GM21717 (cell line): ENCODE results near the gene HTR7.
"Not testable (repeated sequence)": the region's sequence is repeated elsewhere in the genome, so short reads cannot be mapped to it uniquely, and the experiment has no call there.

Experiments used
- ATAC-seq: cut with Tn5 transposase; IDR thresholded peaks from one replicate; pipeline ENCODE4 v1.9.1; 2021; ENCODE audit warnings: mild to moderate bottlenecking, moderate library complexity; ENCODE audit not compliant: unreplicated experiment

Gene HTR7

DNA sequence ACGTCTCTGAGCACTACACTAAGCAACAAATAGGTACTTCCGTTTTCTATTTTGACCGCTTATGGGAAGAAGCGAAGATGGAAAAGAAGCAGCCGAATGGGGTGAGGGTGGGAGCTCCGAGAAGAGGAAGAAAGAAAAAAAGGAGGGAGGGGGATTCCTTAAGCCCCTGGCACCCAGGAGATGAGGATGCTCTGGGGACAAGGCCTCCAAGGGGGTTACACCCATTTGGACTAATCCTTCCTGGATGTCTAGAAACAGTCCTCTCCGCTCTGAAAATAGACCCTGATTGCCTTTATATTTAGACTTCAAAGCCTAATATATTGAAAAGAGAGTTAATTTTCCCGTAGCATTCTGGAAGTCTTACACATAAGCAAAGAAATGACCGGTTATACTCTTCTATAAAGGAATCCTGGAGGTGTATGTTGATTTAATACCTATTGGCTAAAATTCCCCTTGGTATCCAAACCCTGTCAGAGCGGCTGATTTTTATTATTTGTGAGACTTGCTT, 676 bp upstream of the HTR7 start:
- no peak for ATAC-seq

GRCh38 chr10:90856964-90857634, 740 bp downstream of the HTR7 start:
- ATAC-seq: no peak

DNA sequence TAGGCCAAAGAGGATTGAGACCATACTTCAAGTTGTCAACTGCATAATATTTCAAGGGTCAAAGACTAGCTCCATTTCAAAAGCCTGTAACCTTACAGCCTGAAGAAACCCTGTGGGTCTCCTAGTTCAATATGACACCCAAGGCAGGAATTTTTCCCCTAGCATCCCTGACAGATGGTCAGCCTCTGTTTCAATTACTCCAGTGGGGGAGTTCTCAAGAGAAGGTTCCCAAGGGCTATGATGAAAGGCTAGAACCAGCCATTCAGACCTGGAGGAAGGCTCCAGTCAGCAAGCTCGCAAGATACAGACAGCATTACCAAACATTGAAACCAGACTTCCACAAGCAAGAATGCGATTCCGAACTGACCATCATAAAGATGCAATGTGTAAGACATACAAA, 1.6 kb downstream of the HTR7 start:
- no peak for ATAC-seq

GRCh38 chr10:90855126-90855525, 2.7 kb downstream of the HTR7 start:
- ATAC-seq: no peak

GRCh38 chr10:90849956-90850749, 7.7 kb downstream of the HTR7 start:
- no peak for ATAC-seq

DNA sequence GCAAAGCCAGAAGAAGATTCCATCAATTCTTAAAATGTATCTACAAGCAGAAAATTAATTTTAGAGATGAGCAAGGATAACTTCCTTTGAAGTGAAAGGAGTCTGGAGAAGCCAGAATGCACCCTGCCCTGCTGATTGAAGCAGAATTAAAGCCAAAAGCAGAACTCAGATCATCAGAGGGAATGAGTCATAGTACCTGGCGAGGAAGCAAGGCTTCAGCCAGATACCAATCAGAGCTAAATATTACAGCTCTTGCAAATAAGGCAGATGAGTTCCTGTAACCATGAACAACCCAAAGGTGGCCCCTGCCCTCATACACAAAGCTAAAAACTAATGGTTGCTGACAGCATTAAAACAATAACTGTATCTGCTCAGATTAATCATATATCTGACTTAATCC, 10.4 kb downstream of the HTR7 start:
- ATAC-seq: no peak

GRCh38 chr10:90846746-90847145, 11.1 kb downstream of the HTR7 start:
- ATAC-seq: no peak

- no peak for ATAC-seq
Measured at GRCh38 chr10:90845726-90846125, 12.1 kb downstream of the HTR7 start.

DNA sequence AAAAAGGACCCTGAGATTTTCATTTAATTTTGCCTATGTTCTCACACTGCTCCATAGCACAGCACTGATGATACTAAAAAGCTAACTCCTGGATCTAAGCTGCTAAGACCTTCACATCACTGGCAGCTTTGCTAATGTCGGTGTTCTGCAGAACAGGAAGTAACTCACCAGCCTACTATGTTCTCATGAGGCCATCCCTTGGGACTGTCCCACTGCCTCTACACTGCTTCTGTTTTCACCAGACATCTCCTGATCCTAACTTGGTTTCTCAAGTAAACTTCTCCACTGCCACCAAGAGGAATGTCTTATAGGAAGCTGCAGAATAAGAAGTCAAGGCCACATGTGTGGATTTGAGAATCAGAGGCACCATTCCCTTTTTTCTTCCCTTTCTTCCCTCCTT, 15.1 kb downstream of the HTR7 start:
- ATAC-seq: no peak

DNA sequence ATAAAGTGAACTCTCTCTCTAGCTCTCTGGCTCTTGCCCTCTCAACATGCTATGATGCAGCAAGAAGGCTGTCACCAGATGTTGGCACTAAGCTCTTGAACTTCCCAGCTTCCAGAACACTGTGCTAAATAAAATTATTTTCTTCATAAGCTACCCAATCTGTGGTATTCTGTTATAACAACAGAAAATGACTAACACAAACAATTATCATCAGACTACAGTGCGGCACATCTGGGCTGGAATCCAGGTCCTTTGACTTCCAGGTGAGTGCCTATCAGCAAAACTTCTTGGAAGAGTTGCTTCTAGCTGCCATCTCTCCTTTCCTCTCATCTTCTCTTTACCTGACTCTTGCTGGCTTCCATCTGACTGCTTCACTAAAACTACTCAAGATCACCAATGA, 20.4 kb downstream of the HTR7 start:
- ATAC-seq: no peak

DNA sequence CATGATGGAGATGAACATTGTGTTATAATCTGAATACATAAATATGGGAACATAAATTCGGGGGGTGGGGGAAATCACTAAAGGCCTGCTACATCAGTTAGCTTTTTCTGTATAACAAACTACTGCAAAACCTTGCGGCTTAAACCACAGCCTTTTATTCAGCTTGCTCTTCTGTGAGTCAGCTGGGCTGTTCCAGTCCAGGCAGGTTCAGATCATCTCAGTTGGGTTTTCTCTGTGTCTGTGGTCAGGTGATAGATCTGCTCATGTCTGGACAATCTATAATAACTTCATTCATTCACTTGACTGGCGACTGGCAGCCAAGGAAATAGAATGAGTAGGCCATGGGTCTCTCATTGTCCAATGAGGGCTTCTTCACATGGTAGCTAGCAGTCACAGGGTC, 23.5 kb downstream of the HTR7 start:
- ATAC-seq: no peak

GRCh38 chr10:90832111-90832510, 25.7 kb downstream of the HTR7 start:
- ATAC-seq: no peak

DNA sequence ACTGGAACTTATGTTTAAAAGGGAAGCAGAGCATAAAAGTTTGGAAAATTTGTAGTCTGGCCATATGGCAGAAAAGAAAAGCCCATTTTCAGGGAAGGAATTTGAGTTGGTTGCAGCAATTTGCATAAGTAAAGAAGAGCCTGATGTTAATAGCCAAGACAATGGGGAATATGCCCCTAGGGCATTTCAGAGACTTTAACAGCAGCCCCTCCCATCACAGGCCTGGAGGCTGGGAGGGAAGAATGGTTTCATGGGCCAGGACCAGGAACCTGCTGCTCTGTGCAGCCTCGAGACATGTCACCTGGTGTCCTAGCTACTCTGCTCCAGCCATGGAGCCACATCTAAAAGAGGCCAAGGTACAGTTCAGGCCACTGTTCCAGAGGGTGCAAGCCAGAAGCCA, 35.3 kb downstream of the HTR7 start:
- ATAC-seq: no peak

DNA sequence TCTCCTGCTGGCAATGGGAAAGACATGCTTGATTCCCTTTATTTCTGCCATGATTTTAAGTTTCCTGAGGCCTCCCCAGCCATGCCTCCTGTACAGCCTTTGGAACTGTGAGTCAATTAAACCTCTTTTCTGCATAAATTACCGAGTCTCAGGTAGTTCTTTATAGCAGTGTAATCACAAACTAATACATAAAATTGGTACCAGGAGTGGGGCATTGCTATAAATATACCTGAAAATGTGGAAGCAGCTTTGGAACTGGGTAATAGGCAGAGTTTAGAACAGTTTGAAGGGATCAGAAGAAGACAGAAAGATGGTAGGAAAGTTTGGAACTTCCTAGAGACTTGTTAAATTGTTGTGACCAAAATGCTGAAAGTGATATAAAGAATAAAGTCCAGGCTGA, 36.0 kb downstream of the HTR7 start:
- not testable (repeated sequence) for ATAC-seq

DNA sequence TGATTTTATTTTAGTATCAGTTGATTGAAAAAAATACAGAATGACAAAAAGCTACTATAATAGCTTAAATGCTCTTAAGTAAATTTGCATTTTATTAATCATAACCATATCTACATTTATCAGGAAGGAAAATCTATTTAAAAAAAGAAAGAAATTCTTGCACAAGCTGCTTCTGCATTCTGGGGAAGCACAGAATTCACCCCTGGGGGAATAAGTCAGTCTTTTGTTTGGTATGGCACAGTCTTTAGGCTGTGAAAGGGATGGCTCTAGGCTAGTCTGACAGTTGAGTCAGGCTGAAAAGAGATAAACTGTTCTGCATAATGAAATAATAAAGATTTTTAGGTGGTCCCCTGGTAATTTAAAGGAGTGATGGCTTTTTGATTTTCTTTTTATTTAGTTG, 37.9 kb downstream of the HTR7 start:
- no peak for ATAC-seq

- no peak for ATAC-seq
Measured at GRCh38 chr10:90818736-90819135, 39.1 kb downstream of the HTR7 start.

DNA sequence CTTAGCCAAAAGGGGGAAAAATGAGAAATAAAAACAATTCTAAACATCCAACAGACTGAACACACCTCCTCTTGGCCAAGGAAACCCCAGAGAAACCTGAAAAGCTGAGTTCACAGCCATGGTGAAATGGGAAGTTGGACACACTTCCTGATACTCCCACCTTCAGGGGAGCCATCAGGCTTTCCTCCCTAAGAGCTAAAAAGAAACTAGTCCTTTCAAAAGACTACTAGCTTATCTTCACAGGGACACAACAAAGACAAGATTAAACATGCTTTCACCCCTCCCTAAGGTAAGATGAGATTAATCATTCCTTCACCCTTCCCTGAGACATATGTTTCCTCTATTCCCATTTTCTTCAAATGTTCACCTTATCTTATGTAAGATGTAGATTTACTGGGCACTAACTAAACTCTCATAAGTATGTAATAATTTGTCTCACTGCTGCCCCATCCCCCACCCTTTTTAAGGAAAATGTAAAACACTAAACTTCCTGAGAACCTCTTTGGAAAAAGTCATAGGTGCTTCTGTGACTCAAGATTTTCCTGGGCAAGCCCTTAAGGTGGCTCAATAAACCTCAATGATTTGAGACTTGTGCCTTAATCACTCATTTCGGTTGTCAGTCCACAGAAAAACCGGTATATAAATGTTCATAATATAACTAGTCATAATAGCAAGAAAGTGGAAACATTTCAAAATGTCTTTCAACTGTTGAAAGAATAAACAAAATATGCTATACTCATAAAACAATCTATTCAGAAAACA, 40.5 kb downstream of the HTR7 start:
- no peak for ATAC-seq

DNA sequence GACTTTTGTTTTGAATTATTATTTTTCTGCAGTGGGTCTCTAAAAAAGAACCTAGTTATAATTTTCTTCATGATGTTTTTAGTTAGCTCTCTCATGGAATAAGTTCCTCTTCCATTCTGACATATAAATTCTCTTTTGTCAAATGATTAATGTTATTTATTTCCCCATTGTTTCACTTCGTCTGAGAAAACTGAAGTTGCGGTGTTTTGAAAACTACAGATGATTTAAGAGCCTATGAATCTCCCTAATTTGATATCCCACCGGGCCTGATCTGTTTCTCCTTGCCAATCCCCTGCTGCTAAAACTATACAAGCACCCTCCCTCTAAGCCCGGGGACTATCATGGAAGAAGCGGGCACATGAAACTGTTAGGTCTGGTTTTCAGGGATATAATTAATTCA, 41.4 kb downstream of the HTR7 start:
- no peak for ATAC-seq

GRCh38 chr10:90813594-90814365, 44.1 kb downstream of the HTR7 start:
- ATAC-seq: no peak

DNA sequence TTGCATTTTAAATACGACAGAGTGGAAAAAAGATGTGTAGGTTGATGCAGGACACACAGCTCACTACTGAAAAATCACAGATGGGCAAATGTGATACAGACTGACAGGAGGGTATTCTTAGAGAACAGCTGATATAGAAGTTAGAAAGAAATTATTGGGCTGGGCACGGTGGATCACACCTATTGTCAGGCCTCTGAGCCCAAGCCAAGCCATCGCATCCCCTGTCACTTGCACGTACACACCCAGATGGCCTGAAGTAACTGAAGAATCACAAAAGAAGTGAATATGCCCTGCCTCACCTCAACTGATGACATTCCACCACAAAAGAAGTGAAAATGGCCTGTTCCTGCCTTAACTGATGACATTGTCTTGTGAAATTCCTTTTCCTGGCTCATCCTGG, 50.7 kb downstream of the HTR7 start:
- not testable (repeated sequence) for ATAC-seq

DNA sequence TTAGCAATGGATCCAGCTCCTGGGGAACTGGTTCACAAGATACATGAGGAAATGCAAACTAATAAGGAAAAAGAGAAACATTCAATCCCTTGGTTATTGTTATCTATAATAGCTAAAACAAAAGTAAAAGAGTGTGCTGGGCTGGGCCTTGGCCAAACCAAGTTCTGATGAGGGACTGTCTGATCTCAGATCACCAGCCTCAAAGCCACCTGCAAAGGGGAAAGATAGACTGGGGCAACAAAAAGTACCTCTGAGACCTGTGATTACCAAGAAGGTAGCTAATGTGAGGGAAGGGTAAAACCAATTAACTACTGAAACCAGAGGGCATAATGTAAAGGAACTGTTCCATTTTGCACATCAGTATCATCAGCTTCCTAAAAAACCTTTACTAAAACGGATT, 51.2 kb downstream of the HTR7 start:
- ATAC-seq: no peak
